Pancreas (tissue), 10 donors: Measurements from ENCODE around the gene SLC22A3. TPM values are rescaled to one million over a fixed set of nuclear protein-coding genes. Genes with fewer than 3 reads are reported as not detected.

Experiments
- ATAC-seq, 4 donors: fragments of 200-7000 bp; cut with Tn5 transposase; one replicate each; pipeline versions ENCODE4 v1.8.0 to v1.9.1; 2020; ENCODE audit warnings: mild to moderate bottlenecking in 4 of 4, moderate library complexity in 4 of 4
- DNase-seq, 6 donors: peaks; one replicate each; pipeline ENCODE4 v3.0.0-alpha.2; 2020
- FAIRE-seq: peaks from 2 replicates; lab custom pipeline; 2012; peaks lifted over from hg19 to GRCh38; lab: Jason Lieb, UNC
- H3K27ac ChIP-seq, 4 donors: fragments of 200-600 bp; sonication (generic); 1 replicate in 3 of 4; 2 replicates in 1 of 4; pipeline versions ENCODE4 v1.5.0 to v1.8.0; 2020
- H3K27me3 ChIP-seq, 4 donors: fragments of 200-600 bp; one replicate each; pipeline ENCODE4 v1.8.0; 2021
- H3K36me3 ChIP-seq, 3 donors: fragments of 200-600 bp; sonication (generic) in 1 of 3; one replicate each; pipeline versions ENCODE4 v1.5.0 to v1.8.0; 2020 to 2021
- H3K4me1 ChIP-seq, 3 donors: fragments of 200-600 bp; one replicate each; pipeline ENCODE4 v1.8.0; 2021
- H3K4me3 ChIP-seq, 4 donors: fragments of 200-600 bp; sonication (generic) in 2 of 4; one replicate each; pipeline versions ENCODE4 v1.5.0 to v1.8.0; 2020 to 2021
- H3K9me3 ChIP-seq, 4 donors: fragments of 200-600 bp; one replicate each; pipeline ENCODE4 v1.8.0; 2021
- CTCF ChIP-seq, 4 donors: fragments of 200-600 bp; sonication (generic) in 3 of 4; IDR thresholded peaks; one replicate each; pipeline versions ENCODE4 v1.5.0 to v1.8.0; 2021; ENCODE audit warnings: antibody characterized with exemption in 4 of 4
- WGBS, 2 donors: extraction: QIAGEN DNeasy Blood & Tissue Kit; methylation state at CpG; one replicate each; pipeline ENCODE4 v1.1.7; 2013; 5-methylcytosine and 5-hydroxymethylcytosine counted together
- intact Hi-C, 3 donors: fragments of 100-400 bp; cut with DNase I; formaldehyde crosslinking; loops; one replicate each; pipeline versions ENCODE4 v1.11.1 to v1.14.2; 2022
- polyA plus RNA-seq, 2 donors: library from polyadenylated mRNA; stranded (reverse); fragments of 200-250 nt; gene quantifications; one replicate each; pipeline ENCODE4 v1.2.3, GENCODE V29; 2013
- total RNA-seq, 6 donors: library from RNA; stranded (reverse); fragmentation: NEBNext Ultra II Directional in 4 of 6; extraction: Animal tissue kit (Norgen Biotek cat#: 25700) in 4 of 6; gene quantifications; one replicate each; pipeline versions ENCODE4 v1.2.1 to v1.2.4, GENCODE V29; 2021 to 2023
- donor health status: healthy with polysubstance abuse.
- donor health status: DM: no; HTN: no; CAD: no; lungs with moderate emphysema.
- donor health status: DM: no; HTN: no; CAD: no.
- donor health status: control.
- donor health status: control.
- donor health status: Bipolar disorder and iron deficiency.
- donor health status: DM: yes; HTN: yes; CAD: no.
- donor health status: DM: no; HTN: no; CAD: no.
- donor health status: DM: no; HTN: no; CAD: no.
- donor health status: DM: yes; HTN: yes; CAD: no.

Gene SLC22A3
- total and polyA plus RNA-seq, 8 donors, result 0.04 to 5.3 (median 0.41) TPM

- WGBS, 2 donors, result 86 to 94% methylated on average over 3 of the region's 3 CpGs
- Histone ChIP-seq H3K27ac (no peak overlapping the region), H3K27me3 (no peaks in the 10 kb centered on the region), H3K9me3 (no peaks in the 10 kb centered on the region), H3K4me1 (no peaks in the 10 kb centered on the region), H3K4me3 (no peak overlapping the region), H3K36me3 (no peaks in the 10 kb centered on the region)
- FAIRE-seq (no peak), DNase-seq (no peak), ATAC-seq (no peak)
- TF ChIP-seq CTCF (IDR thresholded peaks at IDR 0.05), result no peak
- intact Hi-C loops, result no loop called here
Measured at GRCh38 chr6:160494576-160494975, 146.4 kb downstream of the SLC22A3 start.

GRCh38 chr6:160500639-160501038 lies 152.5 kb downstream of the SLC22A3 start:
- intact Hi-C loops, result no loop called here

More at GRCh38 chr6:160500639-160501038, 152.5 kb downstream of the SLC22A3 start:
- Histone ChIP-seq H3K4me3 (no peak overlapping the region), H3K36me3 (no peaks in the 10 kb centered on the region), H3K27me3 (no peaks in the 10 kb centered on the region), H3K4me1 (no peaks in the 10 kb centered on the region), H3K9me3 (no peaks in the 10 kb centered on the region), H3K27ac (no peak overlapping the region)
- 79% methylated on average over 4 of the region's 4 CpGs for WGBS, 2 donors
- ATAC-seq (no peak), FAIRE-seq (no peak), DNase-seq (no peak)
- no peak for TF ChIP-seq CTCF (IDR thresholded peaks at IDR 0.05)

Other genes starting within 250 kb of the SLC22A3 start
- gene SLC22A1, start 226.6 kb upstream of the SLC22A3 start, total RNA-seq, result 1 to 10 TPM in 3 of 6 donors, under 1 TPM in 3; 0.59 to 2.5 (median 1.2) TPM
- gene SLC22A1, start 226.6 kb upstream of the SLC22A3 start, polyA plus RNA-seq, result under 1 TPM; 0.53 to 0.80 TPM
- not detected for gene SLC22A2, start 89.6 kb upstream of the SLC22A3 start, total RNA-seq
- not detected for gene SLC22A2, start 89.6 kb upstream of the SLC22A3 start, polyA plus RNA-seq